Prostate gland (tissue), 2 donors: Measurements from ENCODE around the gene PLIN1.
"Not testable (repeated sequence)": the region's sequence is repeated elsewhere in the genome, so short reads cannot be mapped to it uniquely, and the experiment has no call there.

Source experiments
- CTCF ChIP-seq, 4 experiments: fragments of 200-600 bp in 2 of 4; fragments of 450-650 bp in 2 of 4; sonication (generic) in 2 of 4; IDR thresholded peaks; 1 replicate in 3 of 4; 2 replicates in 1 of 4; pipeline ENCODE4 v1.5.1; 2016 to 2019; ENCODE audit warnings: antibody characterized with exemption in 4 of 4, mild to moderate bottlenecking in 2 of 4, moderate library complexity in 2 of 4
- POLR2A ChIP-seq: fragments of 450-650 bp; IDR thresholded peaks from one replicate; pipeline ENCODE4 v1.6.1; 2016; ENCODE audit warnings: antibody characterized with exemption, mild to moderate bottlenecking
- POLR2AphosphoS5 ChIP-seq: sonication (generic); formaldehyde crosslinking; IDR thresholded peaks from one replicate; pipeline ENCODE4 v1.6.1; 2017; ENCODE audit warnings: antibody characterized with exemption

GRCh38 chr15:89689930-89690275 is 10.7 kb upstream of the PLIN1 start:
- not testable (repeated sequence) for TF ChIP-seq CTCF (IDR thresholded peaks at IDR 0.05); POLR2AphosphoS5; POLR2A
